ENCODE measurements around the gene MED22. TPM values are rescaled to one million over a fixed set of nuclear protein-coding genes. Genes with fewer than 3 reads are reported as not detected.

MED22 gene
- polyA plus RNA-seq, 3 donors: 6.8 to 27.7 (median 9.6) TPM

- peaks cover 2 to 6% (median 3%) of the 10 kb centered on the region in 3 donors for H3K27me3 Mint-ChIP-seq (ENCODE audit: low read depth in 3 of 3)
- H3K27ac Mint-ChIP-seq: no peak overlapping the region
- Histone ChIP-seq H3K9me3 (replicated peaks in 1 of 2; ENCODE audit: control insufficient read depth in 1 of 2, insufficient read depth in 1 of 2, low read length in 2 of 2) (no peaks in the 10 kb centered on the region), H3K27me3 (ENCODE audit: control insufficient read depth in 2 of 2, insufficient read depth in 2 of 2, low read length in 2 of 2) (no peaks in the 10 kb centered on the region), H3K9ac (ENCODE audit: insufficient read depth, low read length, poor library complexity, severe bottlenecking) (no peak overlapping the region), H3K36me3 (replicated peaks in 1 of 2; ENCODE audit: control insufficient read depth in 1 of 2, insufficient read depth in 2 of 2, low read length in 2 of 2) (no peaks in the 10 kb centered on the region), H3K4me3 (replicated peaks in 1 of 3; ENCODE audit: low read depth in 2 of 3, low read length in 3 of 3) (no peak overlapping the region), H3K27ac (ENCODE audit: low read depth in 1 of 2, low read length in 2 of 2) (no peak overlapping the region), H3K4me2 (replicated peaks; ENCODE audit: extremely low read depth, low read length, poor library complexity, severe bottlenecking) (no peak overlapping the region), H2AFZ (ENCODE audit: insufficient read depth, low read depth, low read length, poor library complexity, severe bottlenecking) (no peak overlapping the region), H3K79me2 (ENCODE audit: insufficient read depth, low read length) (no peaks in the 10 kb centered on the region), H3K4me1 (ENCODE audit: control insufficient read depth in 1 of 2, insufficient read depth in 2 of 2, low read length in 2 of 2) (no peaks in the 10 kb centered on the region), H4K20me1 (ENCODE audit: insufficient read depth, low read length) (no peaks in the 10 kb centered on the region)
- WGBS (ENCODE audit: insufficient coverage): 93% methylated on average over 15 of the region's 17 CpGs
- H3K4me1 Mint-ChIP-seq: no peaks in the 10 kb centered on the region
- no peaks in the 10 kb centered on the region for H3K9me3 Mint-ChIP-seq
- no peak overlapping the region for H3K4me3 Mint-ChIP-seq
- no peak for TF ChIP-seq CTCF (IDR thresholded peaks at IDR 0.05)
- intact Hi-C loops (cut with micrococcal nuclease): no loop called here
- no peaks in the 10 kb centered on the region for H3K36me3 Mint-ChIP-seq
- no peak for DNase-seq
These were observed 36.9 kb upstream of the MED22 start for GRCh38 chr9:133384736-133385321.

- Histone ChIP-seq H3K36me3 (replicated peaks in 1 of 2; ENCODE audit: control insufficient read depth in 1 of 2, insufficient read depth in 2 of 2, low read length in 2 of 2) (no peaks in the 10 kb centered on the region), H3K4me1 (ENCODE audit: control insufficient read depth in 1 of 2, insufficient read depth in 2 of 2, low read length in 2 of 2) (peaks cover 0 to 4% of the 10 kb centered on the region in 2 donors), H3K27ac (ENCODE audit: low read depth in 1 of 2, low read length in 2 of 2) (no peak overlapping the region), H3K9me3 (replicated peaks in 1 of 2; ENCODE audit: control insufficient read depth in 1 of 2, insufficient read depth in 1 of 2, low read length in 2 of 2) (no peaks in the 10 kb centered on the region), H3K4me3 (replicated peaks in 1 of 3; ENCODE audit: low read depth in 2 of 3, low read length in 3 of 3) (no peak overlapping the region), H3K79me2 (ENCODE audit: insufficient read depth, low read length) (no peaks in the 10 kb centered on the region), H3K9ac (ENCODE audit: insufficient read depth, low read length, poor library complexity, severe bottlenecking) (no peak overlapping the region), H2AFZ (ENCODE audit: insufficient read depth, low read depth, low read length, poor library complexity, severe bottlenecking) (no peak overlapping the region), H4K20me1 (ENCODE audit: insufficient read depth, low read length) (no peaks in the 10 kb centered on the region), H3K27me3 (ENCODE audit: control insufficient read depth in 2 of 2, insufficient read depth in 2 of 2, low read length in 2 of 2) (no peaks in the 10 kb centered on the region), H3K4me2 (replicated peaks; ENCODE audit: extremely low read depth, low read length, poor library complexity, severe bottlenecking) (no peak overlapping the region)
- H3K9me3 Mint-ChIP-seq: no peaks in the 10 kb centered on the region
- peaks cover 2 to 4% (median 3%) of the 10 kb centered on the region in 3 donors for H3K27me3 Mint-ChIP-seq (ENCODE audit: low read depth in 3 of 3)
- no peak overlapping the region for H3K4me3 Mint-ChIP-seq
- H3K36me3 Mint-ChIP-seq: no peaks in the 10 kb centered on the region
- no peak overlapping the region for H3K27ac Mint-ChIP-seq
- TF ChIP-seq CTCF (IDR thresholded peaks at IDR 0.05): no peak
- no peak for DNase-seq
- peaks cover 6% of the 10 kb centered on the region for H3K4me1 Mint-ChIP-seq
- intact Hi-C loops (cut with micrococcal nuclease): no loop called here
- WGBS (ENCODE audit: insufficient coverage): 93% methylated on average over 3 of the region's 3 CpGs
These were observed 35.5 kb upstream of the MED22 start for GRCh38 chr9:133383438-133383837.
